ENCODE data around the gene A1CF. TPM values are rescaled to one million over a fixed set of nuclear protein-coding genes. Genes with fewer than 3 reads are reported as not detected.
"Not testable (repeated sequence)": the region's sequence is repeated elsewhere in the genome, so short reads cannot be mapped to it uniquely, and the experiment has no call there.

A1CF gene
- total and polyA plus RNA-seq, 7 donors = 0.04 to 0.26 TPM; not detected in 5

GRCh38 chr10:50766774-50767513 is 118.5 kb downstream of the A1CF start:
- H3K4me1 ChIP-seq; H3K27ac ChIP-seq; H3K27me3 ChIP-seq (ENCODE audit: insufficient read depth in 3 of 3, low read length in 2 of 3); H3K36me3 ChIP-seq (ENCODE audit: insufficient read depth in 1 of 2, low read depth in 1 of 2); H3K9me3 ChIP-seq; intact Hi-C loops (cut with DNase I); DNase-seq; ATAC-seq; H3K4me3 ChIP-seq: not testable (repeated sequence)
- 85 to 90% (median 90%) methylated on average over 4 to 5 of the region's 5 CpGs for WGBS, 3 donors

Other genes starting within 250 kb of the A1CF start
- gene ASAH2B, start 145.7 kb downstream of the A1CF start, total RNA-seq = 1 to 10 TPM; 2.2 to 5.0 (median 3.0) TPM
- 1 to 10 TPM; 1.5 to 1.9 (median 1.6) TPM for gene ASAH2B, start 145.7 kb downstream of the A1CF start, polyA plus RNA-seq
- 10 to 100 TPM; 31.7 to 49.0 (median 45.2) TPM for gene PRKG1, start 188.9 kb upstream of the A1CF start, total RNA-seq
- 10 to 100 TPM in 2 of 3 donors, 1 to 10 TPM in 1; 4.5 to 18.0 (median 16.1) TPM for gene PRKG1, start 188.9 kb upstream of the A1CF start, polyA plus RNA-seq